Neural progenitor cell (in vitro differentiated cells): ENCODE data around the gene TNFRSF18. TPM values are rescaled to one million over a fixed set of nuclear protein-coding genes. Genes with fewer than 3 reads are reported as not detected.
A peak's percentile ranks its signal among the peaks of the same experiment; 100 is the strongest.

ENCODE experiments used
- DNase-seq: peaks from one replicate; pipeline ENCODE4 v3.0.0-alpha.2; 2016; ENCODE audit warnings: low spot score
- H2AFZ ChIP-seq: fragments of 200-600 bp; sonication (generic); replicated peaks from 2 replicates; pipeline ENCODE4 v1.6.1; 2016; ENCODE audit warnings: antibody characterized with exemption
- H3F3A ChIP-seq: fragments of 200-600 bp; sonication (generic); 2 replicates; pipeline ENCODE4 v1.6.1; 2016; ENCODE audit warnings: antibody characterized with exemption, low read depth
- H3K27ac ChIP-seq: fragments of 200-600 bp; sonication (generic); 2 replicates; pipeline ENCODE4 v1.5.1; 2016; ENCODE audit warnings: mild to moderate bottlenecking
- H3K27me3 ChIP-seq: fragments of 200-600 bp; sonication (generic); 2 replicates; pipeline ENCODE4 v1.6.1; 2016; ENCODE audit warnings: mild to moderate bottlenecking, moderate library complexity
- H3K36me3 ChIP-seq: fragments of 200-600 bp; sonication (generic); 2 replicates; pipeline ENCODE4 v1.5.1; 2016
- H3K4me1 ChIP-seq: fragments of 200-600 bp; sonication (generic); 2 replicates; pipeline ENCODE4 v1.6.1; 2016; ENCODE audit warnings: mixed run types
- H3K4me2 ChIP-seq: fragments of 200-600 bp; sonication (generic); 2 replicates; pipeline ENCODE4 v1.6.1; 2016
- H3K4me3 ChIP-seq: fragments of 200-600 bp; sonication (generic); 2 replicates; pipeline ENCODE4 v1.5.1; 2016
- H3K79me2 ChIP-seq: fragments of 200-600 bp; sonication (generic); 2 replicates; pipeline ENCODE4 v1.6.1; 2016; ENCODE audit warnings: low read depth
- H3K9ac ChIP-seq: fragments of 200-600 bp; sonication (generic); 2 replicates; pipeline ENCODE4 v1.6.1; 2016
- H3K9me3 ChIP-seq: fragments of 200-600 bp; sonication (generic); 2 replicates; pipeline ENCODE4 v1.5.1; 2016; ENCODE audit warnings: low read depth
- H4K20me1 ChIP-seq: fragments of 200-600 bp; sonication (generic); 2 replicates; pipeline ENCODE4 v1.6.1; 2016; ENCODE audit warnings: low read depth
- H3K27ac Mint-ChIP-seq: 3 replicates; pipeline ENCODE4 v1.8.0; 2021; ENCODE audit warnings: mixed read lengths
- H3K27me3 Mint-ChIP-seq: 2 replicates; pipeline ENCODE4 v1.8.0; 2022; ENCODE audit warnings: low read depth, mild to moderate bottlenecking, inconsistent platforms, moderate library complexity, mixed read lengths; ENCODE audit not compliant: insufficient read depth
- H3K36me3 Mint-ChIP-seq: 3 replicates; pipeline ENCODE4 v1.8.0; 2021; ENCODE audit warnings: mixed read lengths
- H3K4me1 Mint-ChIP-seq: 3 replicates; pipeline ENCODE4 v1.8.0; 2021; ENCODE audit warnings: mixed read lengths
- H3K4me3 Mint-ChIP-seq: 3 replicates; pipeline ENCODE4 v1.8.0; 2021; ENCODE audit warnings: mild to moderate bottlenecking, moderate library complexity, mixed read lengths
- H3K9me3 Mint-ChIP-seq: 3 replicates; pipeline ENCODE4 v1.8.0; 2020; ENCODE audit warnings: mixed read lengths
- CTCF ChIP-seq: fragments of 200-600 bp; sonication (generic); IDR thresholded peaks from 2 replicates; pipeline ENCODE4 v1.5.1; 2017; ENCODE audit warnings: antibody characterized with exemption, mild to moderate bottlenecking
- EZH2 ChIP-seq: fragments of 200-600 bp; sonication (generic); IDR thresholded peaks from 2 replicates; pipeline ENCODE4 v1.6.1; 2017; ENCODE audit warnings: antibody characterized with exemption, mild to moderate bottlenecking, moderate library complexity
- EZH2phosphoT487 ChIP-seq: fragments of 200-600 bp; sonication (generic); IDR thresholded peaks from 2 replicates; pipeline ENCODE4 v1.6.1; 2017; ENCODE audit warnings: antibody characterized with exemption
- total RNA-seq: library from RNA; depleted of rRNA; stranded (reverse); fragments of >200 nt; gene quantifications from 2 replicates; pipeline ENCODE4 v1.2.3, GENCODE V29; 2015; ENCODE audit warnings: low replicate concordance

Gene TNFRSF18
- total RNA-seq, 1 donor from 2014 or later: not detected

GRCh38 chr1:1212780-1213344 lies 6.5 kb upstream of the TNFRSF18 start:
- Histone ChIP-seq H4K20me1 (no peaks in the 10 kb centered on the region), H3K27ac (no peak overlapping the region), H3K4me2 (no peak overlapping the region), H2AFZ (no peak overlapping the region), H3K4me1 (no peaks in the 10 kb centered on the region), H3K27me3 (peaks cover 1% of the 10 kb centered on the region), H3K79me2 (no peaks in the 10 kb centered on the region), H3K9ac (no peak overlapping the region), H3K9me3 (no peaks in the 10 kb centered on the region), H3K36me3 (no peaks in the 10 kb centered on the region), H3K4me3 (no peak overlapping the region), H3F3A (no peaks in the 10 kb centered on the region)
- Mint-ChIP-seq H3K27ac (no peak overlapping the region), H3K36me3 (peaks cover 2% of the 10 kb centered on the region), H3K4me3 (no peak overlapping the region), H3K4me1 (no peaks in the 10 kb centered on the region), H3K27me3 (peaks cover 4% of the 10 kb centered on the region), H3K9me3 (no peaks in the 10 kb centered on the region)
- no peak for DNase-seq
- TF ChIP-seq EZH2phosphoT487 (no peak), CTCF (no peak), EZH2 (no peak)

GRCh38 chr1:1211541-1212441 lies 5.4 kb upstream of the TNFRSF18 start:
- Mint-ChIP-seq H3K4me1 (no peaks in the 10 kb centered on the region), H3K27me3 (peaks cover 7% of the 10 kb centered on the region), H3K4me3 (no peak overlapping the region), H3K9me3 (no peaks in the 10 kb centered on the region), H3K36me3 (peaks cover 2% of the 10 kb centered on the region), H3K27ac (no peak overlapping the region)
- H2AFZ ChIP-seq: no peak overlapping the region
- no peaks in the 10 kb centered on the region for H3K9me3 ChIP-seq
- no peak overlapping the region for H3K4me3 ChIP-seq
- DNase-seq: no peak
- H3K4me2 ChIP-seq: no peak overlapping the region
- H3K27ac ChIP-seq: no peak overlapping the region
- no peaks in the 10 kb centered on the region for H3K36me3 ChIP-seq
- no peaks in the 10 kb centered on the region for H3F3A ChIP-seq
- TF ChIP-seq EZH2 (no peak), EZH2phosphoT487 (no peak), CTCF (no peak)
- no peaks in the 10 kb centered on the region for H3K79me2 ChIP-seq
- no peaks in the 10 kb centered on the region for H3K4me1 ChIP-seq
- H3K9ac ChIP-seq: no peak overlapping the region
- H4K20me1 ChIP-seq: no peaks in the 10 kb centered on the region
- peaks cover 12% of the 10 kb centered on the region for H3K27me3 ChIP-seq

- Mint-ChIP-seq H3K36me3 (no peaks in the 10 kb centered on the region), H3K9me3 (no peaks in the 10 kb centered on the region), H3K27me3 (peaks cover 9% of the 10 kb centered on the region), H3K4me1 (no peaks in the 10 kb centered on the region), H3K4me3 (peak overlapping the region; percentile 46), H3K27ac (no peak overlapping the region)
- Histone ChIP-seq H3K4me2 (no peak overlapping the region), H3K36me3 (no peaks in the 10 kb centered on the region), H4K20me1 (no peaks in the 10 kb centered on the region), H3K79me2 (no peaks in the 10 kb centered on the region), H3F3A (no peaks in the 10 kb centered on the region), H3K9ac (no peak overlapping the region), H3K4me3 (no peak overlapping the region), H3K27ac (no peak overlapping the region), H3K27me3 (peaks cover 21% of the 10 kb centered on the region), H2AFZ (no peak overlapping the region), H3K9me3 (no peaks in the 10 kb centered on the region), H3K4me1 (no peaks in the 10 kb centered on the region)
- no peak for DNase-seq
- TF ChIP-seq CTCF (no peak), EZH2 (no peak), EZH2phosphoT487 (no peak)
Observed at GRCh38 chr1:1210726-1211540, 4.5 kb upstream of the TNFRSF18 start.
